ENCODE measurements around the gene SLC5A3.
A peak's percentile ranks its signal among the peaks of the same experiment; 100 is the strongest.

SLC5A3 gene

DNA sequence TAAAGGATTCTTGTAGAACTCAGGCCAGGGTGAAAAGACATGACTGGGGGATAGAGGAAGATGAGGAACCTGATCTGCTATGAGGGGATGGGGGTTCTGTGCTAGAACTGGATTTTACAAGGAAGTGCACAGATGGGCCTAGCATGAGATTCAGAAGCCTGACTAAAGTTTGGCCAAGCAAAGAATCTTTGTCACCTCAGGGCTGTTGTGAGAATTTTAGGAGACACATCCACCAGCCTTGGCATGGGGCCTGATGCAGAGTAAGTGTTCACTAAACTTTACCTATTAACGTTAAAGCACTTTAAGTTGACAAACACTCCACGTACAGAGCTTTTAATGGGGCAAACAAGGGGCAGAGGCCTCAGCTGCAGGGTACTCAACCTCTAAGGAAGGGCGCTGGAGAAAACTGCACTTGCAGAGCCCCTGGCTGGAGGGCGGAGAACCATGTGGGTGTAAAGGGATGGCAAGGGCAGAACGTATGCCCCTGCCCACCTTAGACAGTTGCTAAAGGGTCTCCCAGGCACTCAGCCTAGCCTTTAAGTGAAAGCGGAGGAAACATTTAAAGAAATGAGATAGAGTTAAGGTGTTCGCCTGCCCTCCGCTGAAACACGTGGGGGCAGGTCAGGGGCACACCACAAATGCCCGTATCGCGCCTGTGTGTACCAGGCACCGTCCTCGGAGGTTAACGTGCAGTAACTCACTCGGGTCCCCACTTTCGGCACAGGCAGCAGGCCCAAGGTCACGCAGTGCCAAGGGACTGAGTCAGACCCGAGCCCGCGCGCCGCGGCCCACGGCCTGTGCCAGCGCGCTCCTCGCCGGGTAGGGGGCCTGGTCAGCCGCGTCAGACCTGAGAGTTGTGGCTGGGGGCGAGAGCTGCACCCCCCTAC, 990 bp upstream of the SLC5A3 start:
- no peak for DNase-seq

DNA sequence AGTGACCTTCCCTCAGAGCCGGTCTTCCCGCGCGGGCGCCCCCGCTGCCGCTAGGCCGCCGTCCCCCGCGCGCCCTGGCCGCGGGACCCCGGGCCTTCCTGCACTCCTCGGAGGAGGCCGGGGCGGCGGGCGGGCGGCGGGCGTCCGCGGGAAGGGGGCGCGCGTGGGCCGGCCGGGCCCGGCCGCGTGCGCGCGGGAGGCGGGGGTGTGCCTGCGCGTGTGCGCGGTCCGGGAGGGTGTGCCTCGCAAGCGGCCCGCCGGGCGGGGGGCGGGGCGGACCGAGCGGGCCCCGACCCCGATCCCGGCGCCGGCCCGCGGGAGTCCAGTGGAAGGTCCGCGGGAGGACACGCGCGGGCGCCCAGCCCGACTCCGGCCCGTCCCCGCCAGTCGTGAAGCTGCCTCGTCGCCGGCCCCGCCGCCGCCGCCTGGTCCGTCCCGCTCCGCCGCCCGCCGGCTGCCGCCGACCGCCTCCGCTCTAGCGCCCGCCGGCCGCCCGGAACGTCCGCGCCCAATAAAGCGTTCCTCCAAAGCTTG, 438 bp downstream of the SLC5A3 start:
- DNase-seq, result peak; percentile 79

DNA sequence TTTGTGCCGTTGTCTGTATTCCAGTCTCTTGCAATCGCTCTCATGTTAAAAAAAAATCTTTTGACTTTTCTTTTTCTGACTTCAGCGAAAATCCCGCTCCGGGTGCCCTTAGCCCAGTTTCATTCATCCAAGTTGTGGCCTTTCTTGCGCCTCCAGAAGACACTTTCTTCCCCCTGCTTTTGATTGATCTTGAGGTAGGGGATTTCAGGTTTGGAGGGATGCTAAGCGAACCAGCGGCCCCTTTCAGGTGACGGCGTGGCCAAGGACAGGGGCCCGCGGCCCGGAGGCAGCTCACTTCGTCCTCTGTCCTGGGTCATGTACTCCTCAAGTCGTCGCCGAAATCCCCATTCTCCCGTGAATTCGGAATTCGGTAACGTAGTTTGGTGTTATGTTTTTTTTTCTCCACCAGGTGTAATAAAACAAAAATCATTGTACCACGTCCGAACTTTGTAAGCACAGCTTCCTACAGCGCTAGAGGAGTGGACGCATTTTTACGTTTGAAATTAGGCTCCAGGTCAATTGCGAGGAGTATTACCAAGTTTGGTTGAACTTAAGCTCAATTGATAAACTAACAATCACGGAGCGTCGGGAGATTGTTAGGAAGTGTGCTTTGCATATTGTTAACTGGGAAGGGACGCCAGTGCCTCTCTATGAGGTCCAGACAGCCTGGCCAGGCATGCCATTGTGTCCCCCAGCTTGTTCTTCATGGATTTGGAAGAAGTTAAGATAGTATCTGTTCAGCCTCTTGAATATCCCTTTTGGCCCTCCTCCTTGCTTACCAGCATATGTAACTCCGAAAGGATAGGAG, 1.1 kb downstream of the SLC5A3 start:
- DNase-seq, result peak; percentile 60

DNA sequence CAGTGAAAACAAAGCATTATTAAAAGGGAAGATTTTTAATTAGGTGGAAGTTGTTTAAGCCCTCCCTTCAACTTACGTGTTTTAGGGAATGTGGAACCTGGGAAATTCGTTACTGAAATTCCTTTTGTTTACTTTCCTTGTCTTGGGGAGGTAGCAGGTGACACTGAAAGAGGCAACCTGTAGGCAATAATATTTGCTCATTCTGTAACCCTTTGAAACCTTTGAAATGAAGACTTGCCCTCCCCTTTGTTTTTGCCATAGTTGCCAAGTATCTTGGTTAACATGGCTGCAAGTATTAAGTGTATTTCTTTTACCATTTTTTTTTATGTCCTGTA, 1.7 kb downstream of the SLC5A3 start:
- peak; percentile 42 for DNase-seq

DNA sequence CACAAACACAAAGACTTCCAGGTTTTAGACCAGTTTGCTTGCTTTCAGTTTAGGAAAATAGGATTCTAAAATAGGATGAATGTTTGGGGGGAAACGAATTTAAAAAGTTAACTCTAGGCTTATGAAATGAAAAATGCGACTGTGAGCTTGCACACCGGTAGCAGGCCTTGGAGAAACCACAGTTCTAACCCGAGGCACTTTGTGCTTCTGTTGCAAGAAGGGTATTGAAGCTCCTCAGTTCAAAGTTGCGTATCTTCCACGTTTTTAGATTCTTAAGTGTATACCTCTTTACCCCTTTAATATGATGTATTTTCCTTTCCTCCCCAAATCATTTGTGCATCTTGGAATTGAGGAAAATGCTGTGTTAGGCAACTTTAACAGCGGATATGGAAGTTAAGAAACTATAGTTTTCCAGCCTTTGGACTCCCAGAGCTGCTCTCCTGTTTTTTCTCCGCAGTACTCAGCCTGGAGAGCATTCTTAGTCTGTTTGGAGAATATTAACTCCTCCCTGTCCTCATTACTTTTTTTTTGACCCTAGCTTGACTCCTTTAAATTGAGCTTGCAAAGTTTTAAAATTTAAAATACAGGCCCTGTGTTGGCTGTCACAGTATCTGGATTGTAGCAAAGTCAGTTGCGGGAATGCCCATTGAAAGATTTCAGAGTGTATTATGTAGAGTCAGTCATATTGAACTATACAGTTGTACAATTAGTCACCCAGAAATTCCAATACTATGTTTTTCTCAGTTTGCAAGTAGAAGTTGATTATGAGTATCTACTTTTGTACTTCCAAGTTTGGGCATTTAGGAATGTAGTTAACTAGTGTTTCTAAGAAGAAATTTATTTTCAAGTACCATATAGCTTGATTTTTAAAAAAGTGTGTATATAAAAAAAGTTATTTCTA, 2.6 kb downstream of the SLC5A3 start:
- no peak for DNase-seq

DNA sequence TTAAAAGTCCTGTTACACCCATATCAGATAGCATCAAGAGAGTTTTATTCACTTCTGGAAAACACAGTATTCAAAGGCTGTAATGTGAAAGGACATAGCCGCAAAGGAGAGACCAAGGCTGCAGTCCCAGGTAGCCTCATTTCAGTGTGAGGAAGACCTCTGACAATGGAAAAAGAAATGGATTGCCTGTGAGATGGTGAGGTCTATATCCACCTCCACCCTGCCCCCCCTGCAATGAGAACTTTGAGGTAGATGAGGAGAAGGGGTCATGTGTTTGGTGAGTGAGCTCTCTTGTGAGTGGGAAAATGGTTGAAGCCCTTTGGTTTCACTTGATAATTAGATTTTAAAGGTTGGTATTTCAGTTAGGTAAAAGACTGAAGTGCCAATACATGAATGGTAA, 3.5 kb downstream of the SLC5A3 start:
- DNase-seq, result no peak

DNA sequence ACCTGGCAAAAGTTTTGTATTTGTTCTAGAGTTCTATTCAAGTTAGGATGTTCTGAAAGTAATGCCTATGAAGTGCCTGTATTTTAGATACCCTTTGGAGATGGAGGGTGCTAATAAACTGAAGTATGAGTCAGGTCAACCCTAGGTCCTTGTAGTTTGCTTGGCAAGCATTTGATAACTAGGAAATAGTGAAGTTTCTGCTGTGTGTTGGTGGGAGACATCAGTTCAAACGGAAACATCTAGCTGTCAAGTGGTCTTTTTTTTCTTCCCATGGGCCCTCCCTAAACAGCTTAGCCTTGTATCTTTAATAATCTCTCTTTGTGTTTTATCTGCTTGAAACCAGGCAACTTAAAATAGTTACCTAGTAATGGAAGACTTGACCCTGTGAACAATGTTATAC, 4.5 kb downstream of the SLC5A3 start:
- no peak for DNase-seq

DNA sequence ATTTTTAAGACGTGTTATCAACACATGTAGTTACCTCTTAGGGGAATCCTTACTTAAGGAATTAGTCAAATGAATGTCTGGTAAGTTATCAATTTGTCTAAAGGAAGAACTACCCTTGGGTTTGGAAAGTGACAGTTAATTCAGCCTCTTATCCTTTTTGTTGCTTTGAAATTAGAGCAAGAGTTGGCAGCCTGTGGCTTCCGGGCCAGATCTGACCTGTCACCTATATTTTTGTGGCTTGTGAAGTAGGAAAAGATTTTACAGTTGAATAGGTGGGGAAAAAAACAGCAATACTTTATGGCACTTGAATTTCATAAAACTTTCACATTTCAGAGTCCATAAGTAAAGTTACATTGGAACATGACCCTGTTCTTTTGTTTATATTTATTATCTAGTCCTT, 5.5 kb downstream of the SLC5A3 start:
- no peak for DNase-seq

DNA sequence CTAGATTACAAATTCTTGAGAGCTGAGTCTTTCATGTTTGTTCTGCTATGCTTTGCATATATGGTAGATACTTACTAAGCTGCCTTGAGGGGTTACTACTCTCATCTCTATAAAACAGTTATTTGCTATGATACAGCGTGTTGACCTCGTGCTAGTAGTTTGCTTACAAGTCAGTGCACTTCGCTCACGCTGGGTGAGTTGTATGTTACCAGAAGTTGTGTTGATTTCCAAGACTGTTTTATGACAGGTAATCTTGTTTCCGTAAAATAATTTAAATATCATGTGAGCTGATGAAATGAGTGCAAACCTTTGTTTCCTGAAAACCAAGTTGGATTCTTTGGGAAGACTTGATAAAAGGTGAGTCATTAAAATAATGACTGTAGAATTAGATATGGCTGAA, 7.3 kb downstream of the SLC5A3 start:
- no peak for DNase-seq

DNA sequence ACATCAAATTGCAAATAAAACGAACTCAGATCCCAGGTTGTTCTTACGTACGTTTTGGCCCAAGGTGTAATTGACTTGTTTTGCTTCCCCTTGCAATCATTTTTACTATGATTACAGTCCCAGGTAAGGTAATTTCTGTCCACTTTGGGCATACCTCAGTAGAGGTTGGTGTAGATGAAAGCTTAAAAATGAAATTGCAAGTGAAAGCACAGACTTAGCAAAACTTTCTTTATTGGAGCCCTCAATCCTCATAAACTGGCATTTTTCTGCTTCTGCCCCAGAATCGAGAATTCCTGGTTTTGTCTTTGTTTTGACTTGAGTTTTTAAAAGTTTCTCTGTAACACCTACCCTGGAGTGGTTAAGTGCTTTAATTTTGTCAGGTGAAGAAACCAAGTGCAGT, 9.4 kb downstream of the SLC5A3 start:
- DNase-seq, result no peak

DNA sequence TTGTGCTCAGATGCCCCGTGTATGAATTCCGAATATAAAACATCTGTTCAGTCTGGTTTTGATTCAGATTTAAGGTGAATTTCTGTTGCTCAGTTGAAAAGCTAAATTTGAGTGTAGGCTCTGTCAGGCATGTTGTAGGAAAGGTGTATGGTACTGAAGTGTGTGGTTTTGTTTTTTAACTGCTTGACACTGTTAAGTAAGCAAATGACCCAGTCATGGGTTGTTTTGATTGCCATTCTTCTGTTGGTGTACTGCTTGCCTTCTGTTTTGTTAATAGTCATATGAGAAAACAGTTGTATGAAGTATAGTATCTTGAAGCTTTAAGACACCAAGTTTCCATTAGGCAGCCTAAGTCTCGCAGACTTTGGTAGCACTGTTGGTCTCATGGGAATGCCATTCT, 10.0 kb downstream of the SLC5A3 start:
- DNase-seq, result no peak

DNA sequence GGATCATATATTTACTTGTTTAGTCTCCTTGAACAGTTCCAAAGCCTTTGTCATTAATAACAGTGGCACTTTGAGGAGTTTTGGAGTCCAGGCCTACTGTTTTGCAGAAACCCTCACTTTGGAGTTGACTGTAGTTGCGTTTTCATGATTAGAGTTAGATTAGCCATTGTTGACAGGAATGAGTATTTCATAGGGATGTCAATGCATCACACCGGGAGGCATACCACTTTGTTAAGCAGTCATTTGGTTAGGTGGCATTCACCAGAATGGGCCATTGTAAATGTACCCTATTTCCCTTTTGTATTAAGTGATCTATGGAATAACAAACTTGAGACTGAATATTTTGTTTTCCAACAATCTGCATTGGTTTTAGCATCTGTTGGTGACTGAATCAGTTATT, 11.8 kb downstream of the SLC5A3 start:
- no peak for DNase-seq

DNA sequence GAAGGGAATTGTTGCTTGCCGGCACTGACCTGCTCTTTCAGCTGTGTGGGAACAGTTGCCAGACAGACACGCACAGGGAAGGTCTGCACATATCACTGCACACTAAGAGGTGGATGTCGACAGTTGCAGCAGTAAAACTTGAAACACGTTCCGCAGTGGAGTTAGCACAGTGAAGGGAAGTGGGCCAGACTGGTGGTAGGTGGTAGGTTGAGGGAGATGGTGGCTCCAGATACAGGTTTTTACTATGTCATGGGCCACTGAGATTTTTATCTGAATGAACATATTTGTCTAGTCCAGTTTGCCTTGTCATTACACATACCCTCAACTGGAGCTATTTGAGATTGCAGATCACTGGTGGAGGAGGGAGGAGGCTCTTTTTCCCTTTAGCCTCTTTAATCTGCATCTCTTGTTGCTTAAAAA, 13.5 kb downstream of the SLC5A3 start:
- no peak for DNase-seq

DNA sequence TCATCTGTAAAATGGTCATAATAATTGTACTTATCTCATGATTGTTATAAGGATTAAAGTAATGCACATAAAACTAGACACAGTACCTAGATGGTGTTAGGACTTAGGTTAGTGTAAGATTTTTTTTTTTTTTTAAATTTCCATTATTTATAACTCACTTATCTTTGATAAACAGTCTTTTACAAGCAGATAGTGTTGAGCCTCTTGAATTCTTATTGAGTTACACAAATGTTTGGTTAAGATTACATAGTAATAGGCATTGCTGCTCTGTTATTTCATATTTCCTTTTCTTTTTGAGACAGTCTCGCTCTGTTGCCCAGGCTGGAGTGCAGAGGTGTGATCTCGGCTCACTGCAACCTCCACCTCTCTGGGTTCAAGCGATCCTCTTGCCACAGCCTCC, 15.4 kb downstream of the SLC5A3 start:
- DNase-seq, result no peak

DNA sequence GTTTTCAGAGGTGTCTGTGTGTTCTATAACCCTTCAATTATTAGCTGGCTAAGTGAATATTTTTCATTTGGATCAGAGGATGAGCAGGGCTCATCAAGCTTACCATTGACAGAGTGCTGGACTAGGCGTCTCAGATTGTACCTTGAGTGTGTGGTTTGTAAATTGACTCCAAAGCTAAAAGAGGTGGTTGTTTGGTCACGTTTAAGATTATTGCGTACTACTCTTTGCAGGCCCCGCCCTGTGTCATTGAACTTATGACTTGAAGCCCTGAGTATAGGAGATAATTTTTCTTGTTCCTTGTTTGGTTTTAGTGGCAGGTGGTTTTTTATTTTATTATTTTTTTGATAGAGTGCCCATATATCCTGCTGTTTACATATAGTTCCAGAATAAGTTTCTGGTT, 17.7 kb downstream of the SLC5A3 start:
- DNase-seq, result peak; percentile 61

DNA sequence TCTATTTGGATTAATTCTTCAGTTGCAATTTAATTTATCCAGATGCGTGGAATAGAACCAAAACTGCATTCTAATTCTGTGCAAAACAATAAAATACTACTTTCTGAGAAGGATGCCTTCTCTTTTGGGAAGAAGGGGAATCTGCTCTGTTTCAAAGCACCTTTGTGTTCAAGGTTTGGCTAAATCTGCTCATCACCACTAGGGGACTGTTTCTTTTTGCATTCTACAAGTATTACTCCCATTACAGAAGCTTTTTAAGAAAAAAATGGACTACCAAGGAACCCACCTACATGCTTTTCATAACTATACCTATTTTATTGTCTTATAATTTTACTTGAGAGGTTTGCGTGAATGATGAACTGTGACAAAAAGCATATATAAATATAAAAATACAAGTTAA, 18.2 kb downstream of the SLC5A3 start:
- DNase-seq, result peak; percentile 74

DNA sequence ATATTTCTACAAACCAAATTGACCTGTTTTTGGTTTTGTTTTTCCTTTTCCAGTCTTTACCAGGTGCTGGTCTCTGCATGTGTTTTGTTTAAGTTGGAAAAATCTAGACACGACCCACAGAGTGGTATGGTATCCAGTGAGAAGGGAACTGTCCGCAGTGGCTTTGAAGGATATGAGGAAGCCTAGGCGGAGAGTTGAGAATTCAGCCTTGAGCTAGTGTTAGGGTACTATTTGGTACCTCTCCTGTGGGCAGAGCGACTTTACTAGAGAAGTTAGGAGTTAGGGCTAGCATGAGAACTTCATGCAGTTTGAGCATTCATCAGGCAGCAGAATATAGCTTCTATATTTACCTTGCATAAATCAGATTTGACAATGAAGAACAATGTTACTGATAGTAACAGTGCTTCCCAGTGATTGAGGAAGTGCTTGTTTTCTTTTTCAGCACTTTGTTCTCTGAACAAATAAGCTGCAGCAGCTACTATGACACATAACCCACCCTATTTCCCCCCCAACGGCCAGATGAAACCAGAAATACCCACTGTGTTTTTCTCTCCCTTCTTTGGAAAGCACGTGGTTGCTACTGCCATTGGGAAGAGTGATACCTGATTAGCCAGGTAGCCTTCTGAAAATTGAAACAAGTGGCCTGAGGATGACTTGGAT, 19.0 kb downstream of the SLC5A3 start:
- peak; percentile 89 for DNase-seq

DNA sequence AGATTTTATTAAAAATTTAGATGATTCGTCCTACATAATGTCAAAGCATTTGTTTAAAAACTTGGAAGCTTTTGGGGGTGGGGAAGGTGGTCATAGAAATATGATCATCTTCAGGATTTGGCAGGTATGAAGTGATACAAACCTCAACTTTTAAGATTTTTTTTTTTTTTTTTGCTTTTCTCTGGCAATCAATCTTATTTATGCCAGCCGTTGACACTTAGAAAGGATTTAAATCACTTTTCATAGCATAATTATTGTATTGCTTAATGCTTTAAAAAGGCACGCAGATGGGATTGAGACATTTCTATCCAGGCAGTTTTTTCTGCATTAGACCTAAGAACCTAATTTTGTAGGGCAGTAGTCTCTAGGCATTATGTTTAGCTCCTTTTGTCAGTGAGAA, 19.7 kb downstream of the SLC5A3 start:
- DNase-seq, result peak; percentile 54

DNA sequence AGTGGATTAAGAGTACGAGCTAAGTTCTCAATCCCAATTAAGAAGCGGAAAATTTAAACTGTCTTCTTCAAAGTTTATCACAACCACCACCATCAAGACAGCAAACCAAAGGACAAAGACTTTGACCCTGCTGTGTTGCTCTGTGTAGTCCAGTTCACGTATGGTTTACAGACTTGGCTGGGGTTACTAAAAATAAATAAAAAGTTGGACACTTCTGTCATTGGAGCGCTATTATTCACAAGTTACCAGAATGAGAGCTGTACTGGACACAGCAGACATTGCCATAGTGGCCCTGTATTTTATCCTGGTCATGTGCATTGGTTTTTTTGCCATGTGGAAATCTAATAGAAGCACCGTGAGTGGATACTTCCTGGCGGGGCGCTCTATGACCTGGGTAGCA, 21.6 kb downstream of the SLC5A3 start:
- no peak for DNase-seq

DNA sequence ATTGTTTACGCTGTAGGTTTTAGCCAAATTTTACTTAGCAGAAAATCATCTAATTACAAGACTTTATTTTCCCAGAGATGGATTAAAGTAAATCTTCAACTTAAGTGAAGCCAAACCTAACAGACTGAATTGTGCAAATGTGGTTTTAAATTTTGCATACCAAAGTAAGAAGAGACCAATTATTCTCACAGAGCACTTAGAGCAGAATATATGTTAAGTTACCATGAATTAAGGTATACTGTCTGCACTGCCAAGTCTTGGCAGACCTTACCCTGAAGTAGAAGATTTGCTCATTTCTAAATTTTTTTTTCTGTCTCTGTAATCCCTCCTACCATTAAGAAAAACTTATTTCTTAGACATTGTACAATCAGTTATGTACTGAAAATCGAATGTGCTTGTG, 24.1 kb downstream of the SLC5A3 start:
- DNase-seq, result no peak

DNA sequence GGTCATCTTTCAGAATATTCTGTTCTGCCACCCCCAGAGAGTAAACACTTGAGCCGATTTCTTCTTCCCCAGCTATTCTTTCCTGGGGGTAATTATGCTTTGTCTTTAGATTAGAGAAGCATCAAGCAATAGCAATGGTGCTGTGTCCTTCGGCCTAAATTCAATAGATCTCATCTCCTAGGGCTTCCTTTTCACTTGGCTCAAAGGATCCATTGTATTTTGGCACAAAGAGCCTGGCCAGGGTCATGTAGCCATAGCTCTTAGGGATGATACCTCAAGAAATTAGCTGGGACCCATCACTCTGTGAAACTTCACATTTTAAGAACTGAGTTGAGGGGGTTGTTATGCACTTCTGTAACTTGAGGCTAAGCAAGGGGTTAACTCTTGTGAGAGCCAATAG, 27.0 kb downstream of the SLC5A3 start:
- no peak for DNase-seq

DNA sequence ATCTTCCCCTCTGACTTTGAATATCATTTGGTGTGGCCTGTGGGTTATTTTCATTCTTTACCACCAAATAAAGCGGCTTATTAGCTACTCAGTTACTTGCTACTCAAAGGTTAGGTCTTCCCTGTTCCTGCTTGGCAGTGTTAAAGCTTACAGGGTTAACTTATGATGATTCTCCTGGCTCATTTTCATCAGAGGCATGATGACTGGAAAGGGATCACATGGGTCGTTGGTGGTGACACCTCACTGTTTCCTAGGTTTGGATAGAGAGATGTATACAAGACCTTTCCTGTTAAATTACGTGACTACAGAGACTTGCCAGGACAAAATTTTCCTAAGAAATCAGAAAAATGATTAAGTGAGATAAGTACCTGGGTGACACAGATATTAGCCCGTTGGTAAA, 27.4 kb downstream of the SLC5A3 start:
- DNase-seq, result no peak
